Psoas muscle (tissue), 8 donors: ENCODE results near the gene TCP11L2. TPM values are rescaled to one million over a fixed set of nuclear protein-coding genes. Genes with fewer than 3 reads are reported as not detected.

Source experiments
- ATAC-seq, 4 donors: fragments of 200-7000 bp; cut with Tn5 transposase; one replicate each; pipeline ENCODE4 v1.9.1; 2020; ENCODE audit warnings: moderate library complexity in 3 of 4, mild to moderate bottlenecking in 2 of 4
- DNase-seq, 2 donors: peaks; one replicate each; pipeline ENCODE4 v3.0.0-alpha.2; 2020
- H3K27ac ChIP-seq: fragments of 200-600 bp; one replicate; pipeline ENCODE4 v1.8.0; 2022
- H3K27me3 ChIP-seq, 3 donors: fragments of 200-600 bp in 1 of 3; one replicate each; pipeline versions ENCODE4 v1.6.1 to v1.8.0; 2013 to 2022; ENCODE audit warnings: low read length in 2 of 3, mild to moderate bottlenecking in 2 of 3, moderate library complexity in 1 of 3; ENCODE audit not compliant: insufficient read depth in 3 of 3
- H3K36me3 ChIP-seq, 2 donors: fragments of 200-600 bp in 1 of 2; one replicate each; pipeline versions ENCODE4 v1.6.1 to v1.8.0; 2013 to 2022; ENCODE audit warnings: low read depth in 1 of 2, mild to moderate bottlenecking in 1 of 2, moderate library complexity in 1 of 2; ENCODE audit not compliant: insufficient read depth in 1 of 2
- H3K4me1 ChIP-seq: fragments of 200-600 bp; one replicate; pipeline ENCODE4 v1.8.0; 2022
- H3K4me3 ChIP-seq: fragments of 200-600 bp; one replicate; pipeline ENCODE4 v1.8.0; 2022; ENCODE audit warnings: mild to moderate bottlenecking
- H3K9me3 ChIP-seq: fragments of 200-600 bp; one replicate; pipeline ENCODE4 v1.8.0; 2022
- WGBS, 3 donors: extraction: QIAGEN DNeasy Blood & Tissue Kit; methylation state at CpG; one replicate each; pipeline versions ENCODE4 v1.1.6 to v1.1.7; 2013; 5-methylcytosine and 5-hydroxymethylcytosine counted together
- intact Hi-C, 2 donors: fragments of 100-400 bp; cut with DNase I; formaldehyde crosslinking; loops; one replicate each; pipeline versions ENCODE4 v1.11.0 to v1.14.2; 2022
- polyA plus RNA-seq, 3 donors: library from polyadenylated mRNA; stranded (reverse); fragments of 200-250 nt; gene quantifications; one replicate each; pipeline ENCODE4 v1.2.3, GENCODE V29; 2013
- total RNA-seq, 4 donors: library from RNA; stranded (reverse); fragmentation: NEBNext Ultra II Directional in 2 of 4; extraction: Animal tissue kit (Norgen Biotek cat#: 25700) in 2 of 4; gene quantifications; one replicate each; pipeline versions ENCODE4 v1.2.1 to v1.2.4, GENCODE V29; 2021 to 2023
- TF ChIP-seq, protein P1 (sequence below): fragments of 200-600 bp; IDR thresholded peaks from one replicate; pipeline ENCODE4 v1.8.0; 2022; ENCODE audit warnings: antibody characterized with exemption
- donor health status: healthy with polysubstance abuse.
- donor health status: DM: no; HTN: no; CAD: no; lungs with moderate emphysema.
- donor health status: Bipolar disorder and iron deficiency.
- donor health status: healthy.
- donor health status: DM: yes; HTN: yes; CAD: no.
- donor health status: DM: no; HTN: no; CAD: no.
- donor health status: DM: no; HTN: no; CAD: no.
- donor health status: DM: yes; HTN: yes; CAD: no.

TCP11L2 gene
- total and polyA plus RNA-seq, 7 donors, result 3.9 to 63.1 (median 26.7) TPM

DNA sequence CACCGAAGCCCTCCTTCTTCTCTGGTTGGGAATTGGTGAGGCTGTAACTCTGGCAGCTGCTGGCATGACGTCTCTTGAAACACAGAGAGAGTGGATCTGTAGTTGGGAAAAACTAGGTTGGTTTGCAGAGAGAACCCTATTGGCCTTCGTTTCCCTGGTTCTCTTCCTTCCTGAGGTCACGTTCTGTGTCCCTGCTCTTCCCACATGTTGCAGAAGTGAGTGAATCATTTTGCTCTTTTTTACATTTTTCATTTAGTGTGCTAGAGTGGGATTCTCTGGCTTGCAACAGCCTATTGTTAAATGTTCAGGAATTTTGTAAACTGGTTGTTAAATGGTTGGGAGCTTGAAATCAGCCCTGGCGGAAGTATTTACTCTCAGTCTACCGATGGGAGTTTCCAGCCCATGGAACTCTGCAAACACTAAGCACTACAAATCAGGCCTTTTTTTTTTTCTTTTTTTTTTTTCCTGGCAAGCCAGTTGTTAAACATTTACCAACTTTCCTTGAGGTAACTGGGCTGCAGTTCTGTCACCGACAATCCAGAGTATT is 27.9 kb upstream of the TCP11L2 start:
- Histone ChIP-seq H3K36me3 (no peaks in the 10 kb centered on the region), H3K27me3 (no peaks in the 10 kb centered on the region), H3K27ac (no peak overlapping the region), H3K9me3 (no peaks in the 10 kb centered on the region), H3K4me1 (peaks cover 7% of the 10 kb centered on the region), H3K4me3 (no peak overlapping the region)
- 60 to 69% (median 61%) methylated on average over 7 of the region's 7 CpGs for WGBS, 3 donors
- intact Hi-C loops, result no loop called here
- DNase-seq (no peak), ATAC-seq (no peak)
- TF ChIP-seq, protein P1, sequence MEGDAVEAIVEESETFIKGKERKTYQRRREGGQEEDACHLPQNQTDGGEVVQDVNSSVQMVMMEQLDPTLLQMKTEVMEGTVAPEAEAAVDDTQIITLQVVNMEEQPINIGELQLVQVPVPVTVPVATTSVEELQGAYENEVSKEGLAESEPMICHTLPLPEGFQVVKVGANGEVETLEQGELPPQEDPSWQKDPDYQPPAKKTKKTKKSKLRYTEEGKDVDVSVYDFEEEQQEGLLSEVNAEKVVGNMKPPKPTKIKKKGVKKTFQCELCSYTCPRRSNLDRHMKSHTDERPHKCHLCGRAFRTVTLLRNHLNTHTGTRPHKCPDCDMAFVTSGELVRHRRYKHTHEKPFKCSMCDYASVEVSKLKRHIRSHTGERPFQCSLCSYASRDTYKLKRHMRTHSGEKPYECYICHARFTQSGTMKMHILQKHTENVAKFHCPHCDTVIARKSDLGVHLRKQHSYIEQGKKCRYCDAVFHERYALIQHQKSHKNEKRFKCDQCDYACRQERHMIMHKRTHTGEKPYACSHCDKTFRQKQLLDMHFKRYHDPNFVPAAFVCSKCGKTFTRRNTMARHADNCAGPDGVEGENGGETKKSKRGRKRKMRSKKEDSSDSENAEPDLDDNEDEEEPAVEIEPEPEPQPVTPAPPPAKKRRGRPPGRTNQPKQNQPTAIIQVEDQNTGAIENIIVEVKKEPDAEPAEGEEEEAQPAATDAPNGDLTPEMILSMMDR, result no peak

DNA sequence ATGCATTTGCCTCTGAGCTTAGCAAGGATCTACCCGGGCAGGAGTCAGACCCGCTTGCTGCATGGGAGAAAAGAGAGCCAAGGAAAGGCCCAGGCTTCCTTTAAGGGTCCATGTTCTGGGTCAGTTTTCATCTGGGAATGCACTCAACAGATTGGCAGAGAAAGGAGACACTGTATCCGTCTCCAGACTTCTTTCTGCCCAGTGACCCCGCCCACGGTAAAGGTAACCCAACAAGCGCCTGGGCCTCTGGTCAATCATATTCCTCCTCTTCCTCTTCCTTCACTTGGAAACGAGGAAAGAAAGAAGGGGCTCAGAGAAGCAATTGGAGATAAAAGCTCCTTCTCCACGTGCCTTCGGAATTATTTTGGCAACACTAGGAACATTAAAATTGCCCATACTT is 27.1 kb upstream of the TCP11L2 start:
- intact Hi-C loops, result no loop called here
- WGBS, 3 donors, result 56 to 78% (median 57%) methylated on average over 9 of the region's 9 CpGs
- Histone ChIP-seq H3K27me3 (no peaks in the 10 kb centered on the region), H3K9me3 (no peaks in the 10 kb centered on the region), H3K4me1 (peaks cover 7% of the 10 kb centered on the region), H3K27ac (no peak overlapping the region), H3K36me3 (no peaks in the 10 kb centered on the region), H3K4me3 (no peak overlapping the region)
- no peak for DNase-seq
- TF ChIP-seq, protein P1, result no peak
- peak in 2 of 4 donors; percentile 22 to 49 for ATAC-seq

GRCh38 chr12:106276032-106276740 is 26.3 kb upstream of the TCP11L2 start:
- Histone ChIP-seq H3K27me3 (no peaks in the 10 kb centered on the region), H3K27ac (no peak overlapping the region), H3K9me3 (no peaks in the 10 kb centered on the region), H3K36me3 (no peaks in the 10 kb centered on the region), H3K4me1 (peaks cover 6% of the 10 kb centered on the region), H3K4me3 (no peak overlapping the region)
- TF ChIP-seq, protein P1, result no peak
- WGBS, 3 donors, result 94% methylated on average over 4 of the region's 4 CpGs
- intact Hi-C loops, result no loop called here
- DNase-seq (no peak), ATAC-seq (no peak)

DNA sequence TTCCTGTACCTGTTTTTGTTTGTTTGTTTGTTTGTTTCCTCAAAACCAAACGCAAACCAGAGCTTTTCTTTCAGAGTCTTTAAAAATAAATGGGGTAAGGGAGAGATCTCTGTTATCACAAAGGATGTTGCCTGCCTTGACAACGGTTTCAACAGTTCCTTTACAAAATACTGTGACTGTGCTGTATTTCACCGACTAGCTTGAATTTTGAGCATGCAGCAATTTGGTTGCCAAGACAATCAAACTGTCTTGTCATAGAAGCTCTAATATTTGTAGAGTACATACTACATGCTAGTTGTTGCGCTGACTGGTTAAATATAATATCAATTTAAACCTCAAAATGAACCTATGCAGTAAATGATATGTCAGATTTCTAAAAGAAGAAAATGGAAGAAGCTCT is 22.4 kb upstream of the TCP11L2 start:
- Histone ChIP-seq H3K36me3 (no peaks in the 10 kb centered on the region), H3K27me3 (no peaks in the 10 kb centered on the region), H3K9me3 (peaks cover 4% of the 10 kb centered on the region), H3K4me3 (no peak overlapping the region), H3K27ac (no peak overlapping the region), H3K4me1 (peaks cover 4% of the 10 kb centered on the region)
- 70 to 82% (median 73%) methylated on average over 4 of the region's 4 CpGs for WGBS, 3 donors
- ATAC-seq (no peak), DNase-seq (no peak)
- TF ChIP-seq, protein P1, result no peak
- intact Hi-C loops, result loop anchor here in 1 of 2 donors (10.0 kb wide), 1 partner anchor 855 kb away; no protein-coding TSS in a partner anchor
